ENCODE data around the gene AGTRAP.

- TF ChIP-seq CTCF (IDR thresholded peaks at IDR 0.05) (no peak), POLR2A (IDR thresholded peaks at IDR 0.05) (no peak)
Observed at GRCh38 chr1:11786168-11786567, 50.2 kb downstream of the AGTRAP start.

Data from adrenal gland (tissue), 5 donors.